Loucy (cell line): ENCODE data around the gene DIS3L.

Experiments
- H2AFZ ChIP-seq: fragments of 200-600 bp; sonication (generic); 2 replicates; pipeline ENCODE4 v1.6.0; 2016; ENCODE audit warnings: antibody characterized with exemption, mild to moderate bottlenecking, low read length, moderate library complexity
- H3F3A ChIP-seq: fragments of 200-600 bp; 2 replicates; pipeline ENCODE4 v1.6.0; 2016; ENCODE audit warnings: antibody characterized with exemption, low read depth, mild to moderate bottlenecking
- H3K27me3 ChIP-seq: fragments of 200-600 bp; sonication (generic); 2 replicates; pipeline ENCODE4 v1.6.1; 2014; ENCODE audit warnings: low read length, mild to moderate bottlenecking; ENCODE audit not compliant: insufficient read depth, poor library complexity, severe bottlenecking
- H3K36me3 ChIP-seq: fragments of 200-600 bp; sonication (generic); 2 replicates; pipeline ENCODE4 v1.6.1; 2016; ENCODE audit warnings: low read length; ENCODE audit not compliant: insufficient read depth
- H3K4me1 ChIP-seq: fragments of 200-600 bp; sonication (generic); 2 replicates; pipeline ENCODE4 v1.5.1; 2014; ENCODE audit warnings: low read length, mild to moderate bottlenecking; ENCODE audit not compliant: insufficient read depth, poor library complexity, severe bottlenecking
- H3K4me2 ChIP-seq: fragments of 200-600 bp; sonication (generic); 2 replicates; pipeline ENCODE4 v1.6.0; 2014; ENCODE audit warnings: antibody characterized with exemption, low read length, low read depth, mild to moderate bottlenecking; ENCODE audit not compliant: poor library complexity, severe bottlenecking
- H3K4me3 ChIP-seq: fragments of 200-600 bp; sonication (generic); 2 replicates; pipeline ENCODE4 v1.5.1; 2014; ENCODE audit warnings: low read length, mild to moderate bottlenecking, mixed read lengths; ENCODE audit not compliant: poor library complexity, severe bottlenecking
- H3K79me2 ChIP-seq: fragments of 200-600 bp; sonication (generic); 2 replicates; pipeline ENCODE4 v1.6.1; 2014; ENCODE audit warnings: low read length; ENCODE audit not compliant: insufficient read depth
- H3K9ac ChIP-seq: fragments of 200-600 bp; sonication (generic); 2 replicates; pipeline ENCODE4 v1.6.0; 2014; ENCODE audit warnings: mild to moderate bottlenecking, low read depth, low read length, moderate library complexity; ENCODE audit not compliant: poor library complexity, severe bottlenecking
- H3K9me2 ChIP-seq: fragments of 200-600 bp; sonication (generic); replicated peaks from 2 replicates; pipeline ENCODE4 v1.6.1; 2016; ENCODE audit warnings: low read depth, low read length, mixed read lengths
- H3K9me3 ChIP-seq: fragments of 200-600 bp; sonication (generic); 2 replicates; pipeline ENCODE4 v1.6.1; 2014; ENCODE audit warnings: mild to moderate bottlenecking, antibody characterized with exemption, low read length, low read depth; ENCODE audit not compliant: insufficient read depth
- H4K20me1 ChIP-seq: fragments of 200-600 bp; sonication (generic); 2 replicates; pipeline ENCODE4 v1.6.0; 2014; ENCODE audit warnings: antibody characterized with exemption, low read length, mild to moderate bottlenecking; ENCODE audit not compliant: insufficient read depth, poor library complexity, severe bottlenecking
- CTCF ChIP-seq: fragments of 200-600 bp; sonication (generic); conservative IDR thresholded peaks from 2 replicates; pipeline ENCODE4 v1.5.1; 2014; ENCODE audit warnings: mild to moderate bottlenecking, antibody characterized with exemption, low read length
- EZH2phosphoT487 ChIP-seq: fragments of 200-600 bp; IDR thresholded peaks from 2 replicates; pipeline ENCODE4 v1.6.1; 2018; ENCODE audit warnings: antibody characterized with exemption, mild to moderate bottlenecking, moderate library complexity, borderline replicate concordance

The DIS3L gene

GRCh38 chr15:66278671-66279070, 14.7 kb upstream of the DIS3L start:
- Histone ChIP-seq H3K4me2 (no peak overlapping the region), H3K79me2 (no peaks in the 10 kb centered on the region), H3K9me2 (no peaks in the 10 kb centered on the region)

GRCh38 chr15:66284271-66284670, 9.1 kb upstream of the DIS3L start:
- no peak overlapping the region for H3K4me3 ChIP-seq
- H3K27me3 ChIP-seq = no peaks in the 10 kb centered on the region
- H3F3A ChIP-seq = no peaks in the 10 kb centered on the region
- no peaks in the 10 kb centered on the region for H3K9me3 ChIP-seq
- H2AFZ ChIP-seq = no peak overlapping the region
- no peaks in the 10 kb centered on the region for H4K20me1 ChIP-seq
- H3K4me1 ChIP-seq = peaks cover 8% of the 10 kb centered on the region
- H3K9ac ChIP-seq = no peak overlapping the region
- no peak overlapping the region for H3K4me2 ChIP-seq
- no peaks in the 10 kb centered on the region for H3K79me2 ChIP-seq
- TF ChIP-seq EZH2phosphoT487 (no peak), CTCF (no peak)
- no peaks in the 10 kb centered on the region for H3K36me3 ChIP-seq
- no peaks in the 10 kb centered on the region for H3K9me2 ChIP-seq

More at GRCh38 chr15:66278671-66279070, 14.7 kb upstream of the DIS3L start:
- Histone ChIP-seq H2AFZ (no peak overlapping the region), H4K20me1 (no peaks in the 10 kb centered on the region), H3F3A (no peaks in the 10 kb centered on the region), H3K36me3 (no peaks in the 10 kb centered on the region), H3K27me3 (no peaks in the 10 kb centered on the region), H3K9me3 (no peaks in the 10 kb centered on the region), H3K4me1 (no peaks in the 10 kb centered on the region), H3K4me3 (no peak overlapping the region), H3K9ac (no peak overlapping the region)
- TF ChIP-seq CTCF = no peak
- no peak for TF ChIP-seq EZH2phosphoT487

- peak; percentile 12; the same call in 1 of the 2 replicates for TF ChIP-seq EZH2phosphoT487
- TF ChIP-seq CTCF = no peak
- Histone ChIP-seq H3K27me3 (no peaks in the 10 kb centered on the region), H3K79me2 (no peaks in the 10 kb centered on the region), H3K9me2 (no peaks in the 10 kb centered on the region), H3K36me3 (no peaks in the 10 kb centered on the region), H3K4me3 (no peak overlapping the region), H3F3A (no peaks in the 10 kb centered on the region), H3K4me1 (peaks cover 8% of the 10 kb centered on the region), H4K20me1 (no peaks in the 10 kb centered on the region), H2AFZ (no peak overlapping the region), H3K4me2 (peak overlapping the region; percentile 18), H3K9ac (no peak overlapping the region), H3K9me3 (no peaks in the 10 kb centered on the region)
Measured at GRCh38 chr15:66285533-66286280, 7.7 kb upstream of the DIS3L start.
